ENCODE data around the gene SLC17A2.

The SLC17A2 gene

DNA sequence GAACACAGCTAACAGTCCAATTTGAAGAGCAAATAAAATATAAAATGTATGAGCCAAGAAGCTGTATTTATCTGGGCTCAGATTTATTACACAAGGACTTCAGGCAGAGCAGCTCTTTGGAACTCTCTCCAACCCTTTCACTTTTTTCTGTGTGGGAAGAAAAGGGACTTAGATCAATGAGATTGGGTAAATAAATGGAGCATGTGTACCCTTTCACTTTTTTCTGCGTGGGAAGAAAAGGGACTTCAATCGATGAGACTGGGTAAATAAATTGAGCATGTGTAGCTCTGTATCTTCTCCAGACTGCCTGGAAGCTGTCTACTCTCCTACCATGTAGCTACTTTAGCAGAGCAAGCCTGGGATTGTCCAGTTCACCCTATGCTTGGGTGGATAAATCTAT, 67.1 kb downstream of the SLC17A2 start:
- H3K9ac ChIP-seq (ENCODE audit: low read length): no peak overlapping the region
- no peaks in the 10 kb centered on the region for H4K20me1 ChIP-seq (ENCODE audit: insufficient read depth, low read length)
- DNase-seq: no peak
- H3K4me2 ChIP-seq (ENCODE audit: low read depth, low read length): no peak overlapping the region
- no peak overlapping the region for H2AFZ ChIP-seq (ENCODE audit: low read length)
- H3F3A ChIP-seq (ENCODE audit: insufficient read depth, low read length): no peaks in the 10 kb centered on the region
- H3K79me2 ChIP-seq (ENCODE audit: low read length): no peaks in the 10 kb centered on the region
- H3K9me3 ChIP-seq (replicated peaks; ENCODE audit: insufficient read depth, low read length): no peaks in the 10 kb centered on the region
- H3K27ac ChIP-seq (ENCODE audit: low read length): no peak overlapping the region
- no peaks in the 10 kb centered on the region for H3K36me3 ChIP-seq (replicated peaks; ENCODE audit: insufficient read depth, low read length)
- TF ChIP-seq EZH2phosphoT487 (IDR thresholded peaks at IDR 0.05; ENCODE audit: low read length) (no peak), EZH2 (optimal IDR thresholded peaks at IDR 0.05; ENCODE audit: low read depth, low read length) (no peak)
- TF ChIP-seq, protein P1, sequence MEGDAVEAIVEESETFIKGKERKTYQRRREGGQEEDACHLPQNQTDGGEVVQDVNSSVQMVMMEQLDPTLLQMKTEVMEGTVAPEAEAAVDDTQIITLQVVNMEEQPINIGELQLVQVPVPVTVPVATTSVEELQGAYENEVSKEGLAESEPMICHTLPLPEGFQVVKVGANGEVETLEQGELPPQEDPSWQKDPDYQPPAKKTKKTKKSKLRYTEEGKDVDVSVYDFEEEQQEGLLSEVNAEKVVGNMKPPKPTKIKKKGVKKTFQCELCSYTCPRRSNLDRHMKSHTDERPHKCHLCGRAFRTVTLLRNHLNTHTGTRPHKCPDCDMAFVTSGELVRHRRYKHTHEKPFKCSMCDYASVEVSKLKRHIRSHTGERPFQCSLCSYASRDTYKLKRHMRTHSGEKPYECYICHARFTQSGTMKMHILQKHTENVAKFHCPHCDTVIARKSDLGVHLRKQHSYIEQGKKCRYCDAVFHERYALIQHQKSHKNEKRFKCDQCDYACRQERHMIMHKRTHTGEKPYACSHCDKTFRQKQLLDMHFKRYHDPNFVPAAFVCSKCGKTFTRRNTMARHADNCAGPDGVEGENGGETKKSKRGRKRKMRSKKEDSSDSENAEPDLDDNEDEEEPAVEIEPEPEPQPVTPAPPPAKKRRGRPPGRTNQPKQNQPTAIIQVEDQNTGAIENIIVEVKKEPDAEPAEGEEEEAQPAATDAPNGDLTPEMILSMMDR (IDR thresholded peaks at IDR 0.05; ENCODE audit: low read length): no peak
- no peaks in the 10 kb centered on the region for H3K4me1 ChIP-seq (ENCODE audit: low read length)
- H3K9me2 ChIP-seq (replicated peaks; ENCODE audit: insufficient read depth, low read length): no peaks in the 10 kb centered on the region
- H3K27me3 ChIP-seq (replicated peaks; ENCODE audit: insufficient read depth, low read length): no peaks in the 10 kb centered on the region
- no peak overlapping the region for H3K4me3 ChIP-seq (ENCODE audit: low read length)
